ENCODE results near the gene TMEM225B.

DNA sequence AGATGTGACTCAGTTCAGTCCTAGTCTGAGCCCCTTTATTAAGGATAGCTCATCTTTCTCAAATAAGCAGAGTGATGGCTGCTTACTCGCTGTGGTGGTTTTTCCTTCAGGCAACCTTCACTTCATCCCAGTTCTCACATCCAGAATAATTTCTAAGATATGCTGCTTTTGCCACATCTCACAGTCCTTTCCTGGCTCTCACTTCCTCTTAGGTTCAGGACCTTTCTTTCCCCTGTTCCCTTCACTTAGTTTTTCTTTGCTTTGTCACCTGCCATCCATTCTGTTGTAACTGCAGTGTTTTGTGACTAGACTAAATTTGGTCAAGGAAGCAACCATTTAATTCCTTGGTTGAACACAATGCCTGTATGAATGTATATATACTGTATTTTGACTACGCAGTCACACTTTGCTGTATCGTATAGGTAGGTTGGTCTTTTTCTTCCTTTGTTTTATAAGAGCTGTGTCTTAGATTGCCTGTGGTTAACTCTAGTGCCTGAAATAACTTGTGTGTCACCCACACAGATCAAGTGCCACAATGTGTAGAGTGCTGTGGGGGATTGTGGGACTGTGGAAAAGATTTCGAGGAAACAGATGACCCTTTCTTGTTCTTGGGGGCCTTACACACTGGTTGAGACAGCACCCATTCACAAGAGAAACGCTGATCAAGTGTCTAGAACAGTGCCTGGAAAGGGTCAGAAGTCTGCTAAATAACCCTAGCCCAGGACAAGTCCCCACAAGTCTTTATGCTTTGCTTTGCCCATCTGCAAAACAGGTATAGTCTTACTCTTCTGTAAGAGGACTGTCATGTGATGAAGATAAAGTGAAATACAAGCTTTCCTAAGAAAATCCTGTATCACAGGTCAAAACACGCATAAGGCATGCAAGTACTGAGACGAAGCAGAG lies 37.0 kb upstream of the TMEM225B start:
- TF ChIP-seq POLR2AphosphoS5 (IDR thresholded peaks at IDR 0.05; ENCODE audit: low read depth, low read length) (no peak), PAX5 (IDR thresholded peaks at IDR 0.05; ENCODE audit: insufficient read depth, low read length, severe bottlenecking) (no peak), POLR2A (IDR thresholded peaks at IDR 0.05; ENCODE audit: low read depth, low read length) (no peak), TAF1 (IDR thresholded peaks at IDR 0.05; ENCODE audit: low read depth, low read length) (no peak), POU2F2 (IDR thresholded peaks at IDR 0.05; ENCODE audit: low read depth, low read length) (no peak), SPI1 (IDR thresholded peaks at IDR 0.05; ENCODE audit: low read depth, low read length) (peak; percentile 64)

Data from GM12891 (cell line).